ENCODE results near the gene MED20.

Gene MED20

GRCh38 chr6:41896281-41896680 lies 24.7 kb downstream of the MED20 start:
- H3K27me3 ChIP-seq (ENCODE audit: insufficient read depth, low read depth, severe bottlenecking) = no peaks in the 10 kb centered on the region
- H3K36me3 ChIP-seq = peaks cover 3% of the 10 kb centered on the region
- TF ChIP-seq, protein P1, sequence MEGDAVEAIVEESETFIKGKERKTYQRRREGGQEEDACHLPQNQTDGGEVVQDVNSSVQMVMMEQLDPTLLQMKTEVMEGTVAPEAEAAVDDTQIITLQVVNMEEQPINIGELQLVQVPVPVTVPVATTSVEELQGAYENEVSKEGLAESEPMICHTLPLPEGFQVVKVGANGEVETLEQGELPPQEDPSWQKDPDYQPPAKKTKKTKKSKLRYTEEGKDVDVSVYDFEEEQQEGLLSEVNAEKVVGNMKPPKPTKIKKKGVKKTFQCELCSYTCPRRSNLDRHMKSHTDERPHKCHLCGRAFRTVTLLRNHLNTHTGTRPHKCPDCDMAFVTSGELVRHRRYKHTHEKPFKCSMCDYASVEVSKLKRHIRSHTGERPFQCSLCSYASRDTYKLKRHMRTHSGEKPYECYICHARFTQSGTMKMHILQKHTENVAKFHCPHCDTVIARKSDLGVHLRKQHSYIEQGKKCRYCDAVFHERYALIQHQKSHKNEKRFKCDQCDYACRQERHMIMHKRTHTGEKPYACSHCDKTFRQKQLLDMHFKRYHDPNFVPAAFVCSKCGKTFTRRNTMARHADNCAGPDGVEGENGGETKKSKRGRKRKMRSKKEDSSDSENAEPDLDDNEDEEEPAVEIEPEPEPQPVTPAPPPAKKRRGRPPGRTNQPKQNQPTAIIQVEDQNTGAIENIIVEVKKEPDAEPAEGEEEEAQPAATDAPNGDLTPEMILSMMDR (IDR thresholded peaks at IDR 0.05; ENCODE audit: low read depth, low read length) = no peak
- H3K9me3 ChIP-seq (ENCODE audit: severe bottlenecking) = no peaks in the 10 kb centered on the region
- H3K27ac ChIP-seq = peak overlapping the region; percentile 97
- peak overlapping the region; percentile 59 for H3K4me3 ChIP-seq (ENCODE audit: low read depth, low read length)
- no peak for DNase-seq

DNA sequence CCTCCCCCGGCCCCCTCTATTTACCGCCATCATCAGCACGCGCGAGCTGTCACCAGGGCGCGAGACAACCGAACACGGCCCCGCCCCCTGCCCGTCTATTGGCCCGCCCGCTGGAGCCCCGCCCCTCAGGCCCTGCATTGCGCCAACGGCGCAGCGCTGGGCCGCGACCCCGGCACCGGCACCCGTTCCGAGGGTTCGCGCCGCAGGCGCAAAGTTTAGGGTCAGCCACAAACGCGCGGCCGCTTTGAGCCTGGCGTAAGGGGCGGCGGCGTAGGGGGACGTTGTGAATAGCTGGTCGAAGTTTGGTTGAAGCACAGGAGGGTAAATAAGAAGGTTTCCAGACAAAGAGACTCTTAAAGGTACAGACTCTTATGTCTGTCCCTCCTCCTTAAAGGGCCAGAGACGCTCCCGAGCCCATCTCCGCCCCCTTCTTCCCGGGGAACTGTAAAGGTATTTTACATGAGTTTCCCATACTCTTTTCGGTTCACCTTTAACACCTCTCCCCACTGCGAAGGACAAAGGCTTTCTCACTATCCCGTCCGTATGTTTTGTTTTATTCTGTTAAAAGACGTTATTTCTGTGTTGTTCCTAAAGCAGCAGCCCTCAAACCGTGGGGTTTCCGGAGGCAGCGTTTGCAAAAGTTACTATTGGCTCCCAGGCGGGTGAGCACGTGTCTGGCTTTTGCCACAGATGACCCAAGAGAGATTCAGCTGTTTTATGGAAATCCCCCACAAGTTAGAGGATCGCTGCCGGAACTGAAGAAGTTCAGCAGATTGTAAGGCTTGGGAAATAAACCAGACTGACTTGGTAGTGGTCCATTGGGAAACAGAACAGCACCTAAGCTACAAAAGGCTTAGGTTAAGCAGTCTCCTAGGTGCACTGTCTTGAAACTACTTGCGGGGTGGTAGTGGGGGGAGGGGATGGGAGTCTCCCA lies 25.4 kb downstream of the MED20 start, which contains the start of gene USP49:
Gene USP49 (minus strand): TSS at position 76 of the 934 bp plus-strand sequence. CDS start 88,392 bp downstream, outside the sequence.
- DNase-seq = peak; percentile 99
- no peaks in the 10 kb centered on the region for H3K9me3 ChIP-seq (ENCODE audit: severe bottlenecking)
- H3K27ac ChIP-seq = peak within 1 kb of the TSS; percentile 97
- H3K4me3 ChIP-seq (ENCODE audit: low read depth, low read length) = peak within 1 kb of the TSS; percentile 59
- peaks cover 10% of the 10 kb centered on the region for H3K36me3 ChIP-seq
- no peaks in the 10 kb centered on the region for H3K27me3 ChIP-seq (ENCODE audit: insufficient read depth, low read depth, severe bottlenecking)
- TF ChIP-seq, protein P1 (IDR thresholded peaks at IDR 0.05; ENCODE audit: low read depth, low read length) = no peak

DNA sequence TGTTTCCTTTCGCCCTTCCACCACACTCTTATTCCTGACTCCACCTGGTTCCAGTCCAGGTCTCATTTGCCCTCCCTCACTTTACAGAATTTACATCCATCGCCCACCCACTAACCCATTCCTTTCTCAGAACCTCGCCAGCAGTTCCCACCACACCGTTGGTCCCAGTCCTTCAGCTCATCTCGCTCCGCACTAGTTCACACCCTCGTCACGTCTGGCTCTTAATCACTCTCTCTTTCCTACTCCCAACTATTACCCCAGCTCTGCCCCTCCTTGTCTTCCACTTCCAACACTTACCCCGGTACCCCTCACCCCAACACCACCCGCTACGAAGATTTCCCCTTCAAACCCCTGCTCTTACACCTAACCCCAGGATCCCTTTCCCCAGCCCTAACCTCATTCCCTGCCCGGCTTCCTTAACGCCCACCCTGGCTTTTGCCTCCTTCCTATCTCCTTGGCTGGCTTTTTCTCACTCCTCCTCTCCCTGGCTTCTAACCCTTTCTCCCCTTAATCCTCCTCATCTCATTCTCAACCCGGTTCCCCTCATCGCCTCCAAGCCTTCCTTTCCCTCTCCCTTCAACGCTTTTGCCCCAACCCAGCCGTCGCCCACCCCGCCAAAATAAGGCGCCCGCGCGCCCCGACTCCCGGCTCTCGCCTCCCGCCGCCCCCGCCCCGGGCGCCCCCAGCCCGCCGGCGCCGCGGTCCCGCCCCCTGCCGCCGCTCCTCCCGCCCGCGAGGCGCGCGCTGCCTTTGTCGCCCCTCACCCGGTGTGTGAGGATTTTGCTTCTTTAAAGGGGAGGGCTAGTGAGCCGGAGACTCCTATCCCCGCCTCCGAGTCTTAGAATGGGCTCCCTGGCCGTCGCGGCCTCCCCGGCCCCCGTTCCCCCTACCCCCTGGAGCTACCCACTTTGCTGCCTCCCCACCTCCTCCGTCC lies 26.3 kb downstream of the MED20 start:
- Histone ChIP-seq H3K27ac (peak overlapping the region; percentile 97), H3K36me3 (peaks cover 19% of the 10 kb centered on the region), H3K4me3 (ENCODE audit: low read depth, low read length) (peak overlapping the region; percentile 59), H3K27me3 (ENCODE audit: insufficient read depth, low read depth, severe bottlenecking) (no peaks in the 10 kb centered on the region), H3K9me3 (ENCODE audit: severe bottlenecking) (no peaks in the 10 kb centered on the region)
- TF ChIP-seq, protein P1 (IDR thresholded peaks at IDR 0.05; ENCODE audit: low read depth, low read length) = no peak
- peak; percentile 64 for DNase-seq

GRCh38 chr6:41892921-41893564 lies 27.9 kb downstream of the MED20 start:
- Histone ChIP-seq H3K4me3 (ENCODE audit: low read depth, low read length) (peak overlapping the region; percentile 59), H3K9me3 (ENCODE audit: severe bottlenecking) (no peaks in the 10 kb centered on the region), H3K27ac (peak overlapping the region; percentile 97), H3K27me3 (ENCODE audit: insufficient read depth, low read depth, severe bottlenecking) (no peaks in the 10 kb centered on the region), H3K36me3 (peaks cover 35% of the 10 kb centered on the region)
- TF ChIP-seq, protein P1 (IDR thresholded peaks at IDR 0.05; ENCODE audit: low read depth, low read length) = no peak
- no peak for DNase-seq

DNA sequence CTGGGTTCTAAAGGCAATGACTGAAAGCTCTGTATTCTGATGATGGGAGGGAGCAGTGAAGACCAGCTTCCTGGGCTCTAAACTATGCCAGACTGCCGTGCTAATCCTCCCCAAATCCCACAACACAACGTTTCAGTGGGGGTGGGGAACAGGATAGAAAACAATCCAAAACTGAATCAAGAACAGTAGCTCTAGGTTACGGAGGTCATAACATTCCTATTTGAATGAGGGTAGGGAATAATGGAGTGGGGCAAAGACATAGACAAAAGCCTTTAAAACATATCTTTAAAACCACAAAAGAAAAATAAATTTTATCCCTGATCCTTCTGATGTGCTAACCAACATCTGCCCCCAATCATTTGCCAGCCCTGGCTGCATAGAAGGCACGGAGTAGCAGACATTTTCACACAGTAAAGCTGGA lies 33.6 kb downstream of the MED20 start:
- no peaks in the 10 kb centered on the region for H3K27me3 ChIP-seq (ENCODE audit: insufficient read depth, low read depth, severe bottlenecking)
- peak overlapping the region; percentile 0; the same call in 1 of the 2 replicates for H3K4me3 ChIP-seq (ENCODE audit: low read depth, low read length)
- peak overlapping the region; percentile 51 for H3K27ac ChIP-seq
- TF ChIP-seq, protein P1 (IDR thresholded peaks at IDR 0.05; ENCODE audit: low read depth, low read length) = no peak
- peaks cover 68% of the 10 kb centered on the region for H3K36me3 ChIP-seq
- DNase-seq = peak; percentile 80
- no peaks in the 10 kb centered on the region for H3K9me3 ChIP-seq (ENCODE audit: severe bottlenecking)

All from WERI-Rb-1 (cell line).